ENCODE results near the gene GNAI2.
"Not testable (repeated sequence)": the region's sequence is repeated elsewhere in the genome, so short reads cannot be mapped to it uniquely, and the experiment has no call there.

GNAI2 gene

GRCh38 chr3:50266836-50267235 lies 30.8 kb downstream of the GNAI2 start:
- no peak for DNase-seq

GRCh38 chr3:50267280-50267913 lies 31.4 kb downstream of the GNAI2 start:
- no peak for DNase-seq

DNA sequence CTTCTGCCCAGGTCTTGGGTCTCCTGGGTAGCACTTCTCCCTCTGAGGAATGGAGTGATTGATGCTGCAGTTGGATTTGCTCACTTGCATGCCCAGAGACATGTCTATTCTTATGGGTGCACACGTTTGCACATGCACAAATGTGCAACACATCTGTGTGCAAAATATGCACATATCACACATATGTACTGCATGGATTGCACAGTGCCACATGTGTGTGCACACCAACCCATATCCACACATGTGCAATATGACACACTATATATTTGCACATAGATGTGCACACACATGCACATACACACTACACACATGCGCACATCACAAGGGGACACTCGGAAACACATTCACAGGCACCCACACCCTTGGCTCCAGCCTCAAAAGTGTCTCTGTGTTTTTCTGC lies 32.3 kb downstream of the GNAI2 start:
- DNase-seq, result no peak

GRCh38 chr3:50268703-50269451 lies 32.9 kb downstream of the GNAI2 start, which contains the start of gene SEMA3B:
Gene SEMA3B (plus strand): TSS chr3:50269147. CDS start chr3:50269241, 94 bp downstream.
- DNase-seq, result no peak

GRCh38 chr3:50269460-50269859 lies 33.5 kb downstream of the GNAI2 start:
- no peak for DNase-seq

DNA sequence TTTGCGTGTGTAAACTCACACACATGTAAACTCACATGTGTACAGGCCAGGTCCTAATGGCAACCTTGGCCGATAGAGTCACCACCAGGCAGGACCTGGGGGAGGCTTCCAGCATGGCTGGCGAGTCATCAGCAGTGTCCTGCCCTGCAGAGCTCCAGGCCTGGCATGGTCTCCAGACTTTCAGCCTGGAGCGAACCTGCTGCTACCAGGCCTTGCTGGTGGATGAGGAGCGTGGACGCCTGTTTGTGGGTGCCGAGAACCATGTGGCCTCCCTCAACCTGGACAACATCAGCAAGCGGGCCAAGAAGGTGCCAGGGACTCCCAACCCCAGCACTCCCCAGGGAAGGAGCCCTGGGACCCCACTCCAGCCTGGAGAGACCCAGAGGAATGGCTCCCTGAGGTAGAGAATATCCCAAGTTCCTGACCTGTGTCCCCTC lies 34.0 kb downstream of the GNAI2 start:
- DNase-seq, result no peak

- DNase-seq, result no peak
These were observed 34.6 kb downstream of the GNAI2 start for GRCh38 chr3:50270422-50271224.

DNA sequence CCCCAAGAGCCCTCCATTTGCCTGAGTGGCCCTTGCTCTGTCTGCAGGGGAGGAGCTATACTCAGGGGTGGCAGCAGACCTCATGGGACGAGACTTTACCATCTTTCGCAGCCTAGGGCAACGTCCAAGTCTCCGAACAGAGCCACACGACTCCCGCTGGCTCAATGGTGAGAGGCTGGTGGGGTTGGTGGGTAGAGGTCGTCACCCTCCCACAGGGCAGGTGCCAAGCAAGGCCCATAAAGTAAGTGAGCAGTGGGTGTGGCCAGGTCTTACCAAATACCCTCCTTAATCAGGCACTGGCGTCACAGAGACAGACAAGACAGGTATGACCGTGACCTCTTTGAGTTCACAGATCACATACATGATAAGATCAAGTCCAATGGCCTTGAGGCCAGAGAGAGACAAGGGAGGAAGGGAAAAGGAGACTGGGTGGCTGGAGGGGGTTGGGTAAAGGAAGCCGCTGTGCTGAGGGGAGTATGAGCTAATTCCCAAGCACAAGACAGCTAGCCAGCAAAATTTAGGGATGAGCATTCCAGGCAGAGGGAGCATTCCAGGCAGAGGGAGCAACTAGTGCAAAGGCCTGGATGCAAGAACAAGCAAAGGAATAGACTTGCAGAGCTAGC lies 35.4 kb downstream of the GNAI2 start:
- no peak for DNase-seq

DNA sequence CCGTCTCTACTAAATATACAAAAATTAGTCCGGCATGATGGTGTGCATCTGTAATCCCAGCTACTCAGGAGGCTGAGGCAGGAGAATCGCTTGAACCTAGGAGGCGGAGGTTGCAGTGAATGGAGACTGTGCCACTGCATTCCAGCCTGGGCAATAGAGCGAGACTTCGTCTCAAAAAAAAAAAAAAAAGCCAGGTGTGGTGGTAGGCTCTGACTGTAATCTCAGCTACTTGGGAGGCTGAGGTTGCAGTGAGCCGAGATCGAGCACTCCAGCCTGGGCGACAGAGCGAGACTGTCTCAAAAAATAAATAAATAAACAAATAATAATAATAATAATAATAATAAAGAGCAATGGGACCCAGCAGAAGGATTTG lies 36.5 kb downstream of the GNAI2 start:
- DNase-seq, result not testable (repeated sequence)

DNA sequence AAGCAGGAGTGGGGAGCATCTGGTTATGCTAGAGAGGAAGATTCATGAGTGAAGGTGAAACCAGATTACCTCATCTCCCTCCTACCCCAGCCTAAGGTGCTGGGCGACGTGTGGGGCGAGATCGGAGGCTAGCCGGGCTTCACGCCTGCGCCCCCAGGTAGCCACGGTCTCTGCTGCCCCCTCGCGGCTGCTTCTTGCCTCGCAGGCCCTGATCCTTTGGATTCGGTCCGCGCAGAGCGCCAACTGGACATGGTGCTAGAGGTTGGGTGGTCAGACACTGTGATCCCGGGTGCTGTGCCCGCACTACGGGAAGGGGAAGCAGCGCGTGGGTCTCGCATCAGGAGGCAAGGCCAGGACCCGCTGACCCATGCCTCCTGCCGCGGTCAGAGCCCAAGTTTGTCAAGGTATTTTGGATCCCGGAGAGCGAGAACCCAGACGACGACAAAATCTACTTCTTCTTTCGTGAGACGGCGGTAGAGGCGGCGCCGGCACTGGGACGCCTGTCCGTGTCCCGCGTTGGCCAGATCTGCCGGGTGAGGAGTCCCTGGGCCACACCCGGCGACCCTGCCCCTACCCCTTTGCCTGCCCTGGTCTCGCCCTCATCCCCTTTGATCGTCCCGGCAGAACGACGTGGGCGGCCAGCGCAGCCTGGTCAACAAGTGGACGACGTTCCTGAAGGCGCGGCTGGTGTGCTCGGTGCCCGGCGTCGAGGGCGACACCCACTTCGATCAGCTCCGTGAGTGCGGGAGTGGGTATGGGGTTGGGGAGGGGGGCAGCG lies 37.1 kb downstream of the GNAI2 start:
- DNase-seq, result peak; percentile 86

- no peak for DNase-seq
These were observed 37.7 kb downstream of the GNAI2 start for GRCh38 chr3:50273689-50274065.

- DNase-seq, result peak; percentile 74
These were observed 38.5 kb downstream of the GNAI2 start for GRCh38 chr3:50274371-50275104.

DNA sequence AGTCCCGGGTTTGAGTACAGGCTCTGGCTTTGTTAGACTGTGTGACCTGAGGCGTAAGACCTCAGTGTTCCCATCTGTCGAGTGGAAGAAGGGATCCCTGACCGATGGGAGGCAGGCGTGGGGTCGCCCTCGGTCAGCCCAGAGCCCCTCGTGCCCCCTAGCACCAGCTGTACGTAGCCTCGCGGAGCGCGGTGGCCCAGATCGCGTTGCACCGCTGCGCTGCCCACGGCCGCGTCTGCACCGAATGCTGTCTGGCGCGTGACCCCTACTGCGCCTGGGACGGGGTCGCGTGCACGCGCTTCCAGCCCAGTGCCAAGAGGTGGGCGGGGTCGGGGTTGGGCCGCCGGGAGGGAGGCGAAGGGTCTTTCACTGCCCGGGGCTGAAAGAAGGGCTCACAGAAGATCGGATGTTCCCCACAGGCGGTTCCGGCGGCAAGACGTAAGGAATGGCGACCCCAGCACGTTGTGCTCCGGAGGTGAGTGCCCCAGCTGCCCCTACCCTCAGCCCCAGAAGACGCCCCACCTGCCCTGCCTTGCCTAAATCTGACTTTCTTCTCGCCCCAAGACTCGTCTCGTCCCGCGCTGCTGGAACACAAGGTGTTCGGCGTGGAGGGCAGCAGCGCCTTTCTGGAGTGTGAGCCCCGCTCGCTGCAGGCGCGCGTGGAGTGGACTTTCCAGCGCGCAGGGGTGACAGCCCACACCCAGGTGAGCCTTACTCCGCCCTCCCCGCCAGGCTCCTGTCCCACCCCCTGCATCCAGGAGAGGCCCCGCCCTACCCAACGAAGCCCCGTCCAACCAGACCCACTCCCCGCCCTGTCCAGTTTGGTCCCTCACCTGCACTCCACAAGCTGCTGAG lies 39.4 kb downstream of the GNAI2 start:
- peak; percentile 25 for DNase-seq

GRCh38 chr3:50275996-50276761 lies 40.2 kb downstream of the GNAI2 start:
- DNase-seq, result peak; percentile 44

GRCh38 chr3:50276762-50277101 lies 40.7 kb downstream of the GNAI2 start:
- no peak for DNase-seq

- DNase-seq, result no peak
These were observed 42.3 kb downstream of the GNAI2 start for GRCh38 chr3:50278123-50278879.

DNA sequence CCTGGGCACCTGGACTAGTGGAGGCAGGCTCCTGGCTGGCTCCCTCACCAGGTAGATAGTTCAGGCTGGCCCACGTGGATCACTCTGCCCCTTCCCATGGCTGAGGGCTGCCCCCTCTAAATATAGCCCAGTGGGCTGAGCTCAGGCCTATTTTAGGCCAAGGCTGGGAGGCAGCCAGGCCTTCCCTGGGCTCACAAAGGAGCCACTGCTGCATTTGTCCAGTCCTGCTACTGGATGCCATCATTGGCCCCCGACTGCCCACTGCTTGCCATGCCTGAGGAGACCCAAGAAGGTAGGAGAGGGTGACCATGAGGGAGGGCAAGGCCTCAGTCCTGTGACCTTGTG lies 42.8 kb downstream of the GNAI2 start, which contains the start of gene LSMEM2:
Gene LSMEM2 (plus strand): TSS at position 208 of the 345 bp plus-strand sequence. CDS start 27 bp downstream, at position 235.
- DNase-seq, result no peak

DNA sequence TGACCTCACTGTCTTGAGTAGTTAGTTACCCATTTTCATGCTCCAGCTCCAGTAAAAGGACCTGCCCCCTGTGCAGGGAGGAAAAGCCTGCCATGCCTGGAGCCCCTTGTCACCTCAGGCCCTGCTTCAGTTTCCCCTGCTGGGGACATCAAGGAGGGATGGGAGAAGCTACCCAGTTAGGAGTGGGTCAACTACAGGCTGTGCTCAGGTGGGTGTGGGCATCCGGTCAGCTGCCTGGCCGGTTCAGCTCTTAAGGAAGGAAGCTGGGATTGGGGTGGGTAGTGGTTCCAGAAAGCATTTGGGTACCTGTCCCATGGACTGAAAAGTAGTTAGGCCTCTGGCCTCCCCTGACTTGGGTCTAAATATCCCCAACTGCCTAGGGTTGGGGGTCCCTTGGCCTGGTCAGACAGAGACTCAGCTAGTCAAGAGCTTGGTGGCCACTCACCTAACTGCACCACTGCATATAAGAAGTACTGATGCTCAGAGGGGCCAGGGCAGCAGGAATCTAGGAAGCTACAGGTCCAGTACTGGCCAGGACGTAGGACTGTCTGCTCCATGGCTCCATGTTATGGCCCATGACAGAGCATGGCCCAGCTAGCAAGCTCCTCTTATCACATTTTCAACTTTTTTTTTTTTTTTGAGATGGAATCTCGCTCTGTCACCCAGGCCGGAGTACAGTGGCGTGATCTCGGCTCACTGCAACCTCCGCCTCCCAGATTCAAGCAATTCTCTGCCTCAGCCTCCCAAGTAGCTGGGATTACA lies 43.4 kb downstream of the GNAI2 start:
- no peak for DNase-seq

All from activated naive CD4-positive, alpha-beta T cell treated with anti-CD3 and anti-CD28 coated beads, Interleukin-2, amount 50 U/mL, for 16 hours (primary cell).